Calu3 (cell line): ENCODE measurements around the gene F2R. TPM values are rescaled to one million over a fixed set of nuclear protein-coding genes. Genes with fewer than 3 reads are reported as not detected.

Source experiments
- BruUV-seq: library from RNA; stranded (reverse); fragments of 400-500 nt; replicated peaks from 2 replicates; lab custom pipeline; 2021; lab: Mats Ljungman, UMichigan
- CTCF ChIA-PET: fragments of 300-600 bp; sonication (Branson Sonifier 250); formaldehyde crosslinking; loops from one replicate; lab custom pipeline; 2022; ENCODE audit warnings: antibody characterized with exemption; lab: Charles Lee
- DNase-seq: peaks from one replicate; pipeline ENCODE4 v3.0.0; 2022
- H3K27ac Mint-ChIP-seq: one replicate; pipeline ENCODE4 v1.8.0; 2022; ENCODE audit warnings: mixed read lengths; ENCODE audit not compliant: unreplicated experiment
- H3K27me3 Mint-ChIP-seq: one replicate; pipeline ENCODE4 v1.8.0; 2022; ENCODE audit warnings: mixed read lengths; ENCODE audit not compliant: unreplicated experiment
- H3K36me3 Mint-ChIP-seq: one replicate; pipeline ENCODE4 v1.8.0; 2022; ENCODE audit warnings: mild to moderate bottlenecking, moderate library complexity, mixed read lengths; ENCODE audit not compliant: insufficient read depth, unreplicated experiment
- H3K4me1 Mint-ChIP-seq: one replicate; pipeline ENCODE4 v1.8.0; 2022; ENCODE audit warnings: mild to moderate bottlenecking, low read depth, mixed read lengths; ENCODE audit not compliant: unreplicated experiment
- H3K4me3 Mint-ChIP-seq: one replicate; pipeline ENCODE4 v1.8.0; 2022; ENCODE audit warnings: mild to moderate bottlenecking, low read depth, moderate library complexity, mixed read lengths; ENCODE audit not compliant: unreplicated experiment
- H3K9me3 Mint-ChIP-seq: one replicate; pipeline ENCODE4 v1.8.0; 2022; ENCODE audit warnings: low read depth, mixed read lengths; ENCODE audit not compliant: unreplicated experiment
- CTCF ChIP-seq: fragments of 200-600 bp; IDR thresholded peaks from one replicate; pipeline ENCODE4 v1.8.0; 2022; ENCODE audit warnings: antibody characterized with exemption; ENCODE audit not compliant: unreplicated experiment
- intact Hi-C: fragments of 100-400 bp; cut with micrococcal nuclease; formaldehyde crosslinking; loops from one replicate; pipeline ENCODE4 v1.10.0; 2022; ENCODE audit not compliant: unreplicated experiment
- total RNA-seq: library from RNA; stranded (reverse); gene quantifications from 2 replicates; pipeline ENCODE4 v1.2.3, GENCODE V29; 2022

F2R gene
- total RNA-seq, 1 experiment from 2014 or later, result 14.4 TPM

DNA sequence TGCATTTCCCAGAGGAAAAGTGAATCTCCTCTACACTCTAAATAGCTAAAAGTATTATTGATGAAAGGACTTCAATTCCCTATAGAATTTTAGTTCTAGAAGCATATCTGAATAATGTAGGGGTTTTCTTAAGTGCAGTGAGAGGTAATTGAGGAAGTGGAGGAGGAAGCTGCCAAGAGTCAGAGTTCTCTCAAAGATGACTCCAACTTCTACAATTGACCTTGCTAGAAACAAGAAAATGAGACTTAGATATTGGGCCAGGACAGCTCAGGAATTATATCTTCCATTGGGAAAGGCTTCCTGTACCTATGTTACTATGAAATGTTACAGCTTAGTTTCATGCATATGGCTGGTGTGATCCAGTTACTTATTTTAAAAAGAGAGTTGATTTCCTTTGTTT lies 10.4 kb upstream of the F2R start:
- CTCF ChIA-PET, result interaction anchor here (0.5 to 1.3 kb wide), 3 partner anchors 14 to 1099 kb away, joined by 3 to 4 read pairs (median 4); no protein-coding TSS in a partner anchor
- Mint-ChIP-seq H3K27me3 (peaks cover 17% of the 10 kb centered on the region), H3K9me3 (no peaks in the 10 kb centered on the region), H3K36me3 (no peaks in the 10 kb centered on the region), H3K4me1 (peaks cover 11% of the 10 kb centered on the region), H3K27ac (no peak overlapping the region), H3K4me3 (no peak overlapping the region)
- intact Hi-C loops, result no loop called here
- no TSS peak for BruUV-seq
- DNase-seq, result no peak
- no peak for TF ChIP-seq CTCF

GRCh38 chr5:76709762-76710161 lies 6.2 kb upstream of the F2R start:
- intact Hi-C loops, result no loop called here
- no peaks in the 10 kb centered on the region for H3K9me3 Mint-ChIP-seq
- DNase-seq, result no peak
- no TSS peak for BruUV-seq
- H3K36me3 Mint-ChIP-seq, result peaks cover under 1% of the 10 kb centered on the region
- no peak overlapping the region for H3K4me3 Mint-ChIP-seq
- H3K4me1 Mint-ChIP-seq, result no peaks in the 10 kb centered on the region
- CTCF ChIA-PET, result no interaction called here
- no peak for TF ChIP-seq CTCF
- H3K27me3 Mint-ChIP-seq, result peaks cover 22% of the 10 kb centered on the region
- H3K27ac Mint-ChIP-seq, result no peak overlapping the region

- Mint-ChIP-seq H3K4me1 (peaks cover 6% of the 10 kb centered on the region), H3K27me3 (peaks cover 31% of the 10 kb centered on the region), H3K4me3 (no peak overlapping the region), H3K9me3 (no peaks in the 10 kb centered on the region), H3K36me3 (peaks cover 13% of the 10 kb centered on the region), H3K27ac (no peak overlapping the region)
- no peak for TF ChIP-seq CTCF
- intact Hi-C loops, result no loop called here
- no TSS peak for BruUV-seq
- CTCF ChIA-PET, result interaction anchor here (0.6 kb wide), 1 partner anchor 29 kb away, joined by 3 read pairs; no protein-coding TSS in a partner anchor
- DNase-seq, result no peak
Measured at GRCh38 chr5:76710991-76711390, 4.9 kb upstream of the F2R start.

DNA sequence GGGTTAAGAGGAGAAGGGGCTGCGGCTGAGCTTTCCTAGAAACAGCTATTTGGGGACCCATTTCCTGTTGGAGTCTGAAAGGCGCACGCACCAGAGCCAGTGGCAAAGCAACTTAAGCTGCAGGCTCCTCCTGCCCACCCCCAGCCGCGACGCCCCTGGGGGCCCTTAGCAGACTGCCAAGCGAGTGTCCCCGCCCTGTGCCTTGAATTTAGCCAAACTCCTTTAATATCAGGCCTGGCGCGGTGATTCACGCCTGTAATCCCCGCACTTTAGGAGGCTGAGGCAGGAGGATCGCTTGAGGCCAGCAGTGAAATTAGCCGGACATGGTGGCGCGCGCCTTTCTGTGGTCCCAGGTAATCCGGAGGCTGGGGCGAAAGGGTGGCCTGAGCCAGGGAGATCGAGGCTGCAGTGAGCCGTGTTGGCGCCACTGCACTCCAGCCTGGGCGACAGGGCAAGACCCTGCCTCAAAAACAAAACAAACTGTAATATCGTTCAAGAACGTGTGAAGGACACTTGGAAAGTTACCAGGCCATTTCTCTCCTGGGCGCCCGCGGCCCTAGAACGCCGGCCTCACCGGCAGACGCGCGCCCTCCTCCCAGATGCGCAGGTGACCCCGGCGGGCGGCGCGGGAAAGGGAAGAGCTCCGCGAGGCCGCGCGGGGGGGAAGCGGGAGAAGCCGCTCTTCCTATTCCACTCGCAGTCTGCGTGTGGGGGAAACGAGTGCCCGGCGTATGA lies 1.0 kb upstream of the F2R start:
- peaks cover 6% of the 10 kb centered on the region for H3K4me1 Mint-ChIP-seq
- no peak overlapping the region for H3K27ac Mint-ChIP-seq
- peaks cover 25% of the 10 kb centered on the region for H3K36me3 Mint-ChIP-seq
- intact Hi-C loops, result loop anchor here (5.0 kb wide), 1 partner anchor 57 kb away; no protein-coding TSS in a partner anchor
- H3K4me3 Mint-ChIP-seq, result peak overlapping the region; percentile 97
- H3K9me3 Mint-ChIP-seq, result no peaks in the 10 kb centered on the region
- CTCF ChIA-PET, result interaction anchor here (0.7 to 0.8 kb wide), 3 partner anchors 113 to 1004 kb away, joined by 3 to 8 read pairs (median 7); no protein-coding TSS in a partner anchor
- H3K27me3 Mint-ChIP-seq, result peaks cover 14% of the 10 kb centered on the region
- TF ChIP-seq CTCF, result no peak
- no TSS peak for BruUV-seq
- no peak for DNase-seq
